Endometrial microvascular endothelial cells (primary cell): ENCODE results near the gene ELOB. TPM values are rescaled to one million over a fixed set of nuclear protein-coding genes. Genes with fewer than 3 reads are reported as not detected.

Source experiments
- in situ Hi-C: cut with HindIII; loops from 2 replicates; pipeline ENCODE4 v1.10.0; 2017; ENCODE audit warnings: low sequenced_read_pairs, low pct_unique_long_range_greater_than_20kb; ENCODE audit errors: inconsistent ontology term
- total RNA-seq: library from RNA; depleted of rRNA; stranded (reverse); fragments of >200 nt; gene quantifications from one replicate; pipeline ENCODE4 v1.2.3, GENCODE V29; 2015; ENCODE audit errors: inconsistent ontology term

The ELOB gene
- total RNA-seq, 1 donor from 2014 or later, result 108 TPM

GRCh38 chr16:2756288-2757015 is 20.6 kb downstream of the ELOB start:
- in situ Hi-C loops, result no loop called here

GRCh38 chr16:2755158-2755557 is 21.9 kb downstream of the ELOB start:
- in situ Hi-C loops, result no loop called here

GRCh38 chr16:2753733-2754020 is 23.4 kb downstream of the ELOB start:
- in situ Hi-C loops, result no loop called here

- in situ Hi-C loops, result no loop called here
These were observed 24.0 kb downstream of the ELOB start for GRCh38 chr16:2752850-2753732.

GRCh38 chr16:2752035-2752849 is 24.8 kb downstream of the ELOB start, which contains the start of gene SRRM2:
SRRM2 (plus strand) TSS chr16:2752638; CDS start chr16:2756365, 3,727 bp downstream.
- in situ Hi-C loops, result no loop called here

DNA sequence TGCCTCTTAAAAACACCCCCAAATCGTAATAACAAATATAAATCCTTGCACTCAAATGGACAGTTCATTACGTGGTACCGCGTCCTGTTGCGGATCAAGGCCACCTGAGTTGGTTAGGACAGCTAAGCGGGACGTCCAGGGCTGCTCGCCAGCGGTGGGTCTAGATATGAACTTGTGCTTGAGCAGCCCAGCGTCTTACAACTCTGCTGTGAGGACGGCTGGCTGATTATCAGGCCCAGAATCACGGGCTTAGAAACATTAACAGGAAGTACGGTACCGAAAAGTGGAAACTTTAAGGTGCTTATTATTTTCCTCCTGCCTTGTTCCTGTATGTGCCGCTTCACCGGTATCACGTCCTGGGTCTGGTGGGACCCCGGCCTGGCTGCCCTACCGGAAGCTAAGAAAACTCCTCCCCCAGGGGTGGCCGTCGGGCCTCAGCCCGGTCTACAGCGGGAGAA is 25.5 kb downstream of the ELOB start:
- in situ Hi-C loops, result no loop called here

DNA sequence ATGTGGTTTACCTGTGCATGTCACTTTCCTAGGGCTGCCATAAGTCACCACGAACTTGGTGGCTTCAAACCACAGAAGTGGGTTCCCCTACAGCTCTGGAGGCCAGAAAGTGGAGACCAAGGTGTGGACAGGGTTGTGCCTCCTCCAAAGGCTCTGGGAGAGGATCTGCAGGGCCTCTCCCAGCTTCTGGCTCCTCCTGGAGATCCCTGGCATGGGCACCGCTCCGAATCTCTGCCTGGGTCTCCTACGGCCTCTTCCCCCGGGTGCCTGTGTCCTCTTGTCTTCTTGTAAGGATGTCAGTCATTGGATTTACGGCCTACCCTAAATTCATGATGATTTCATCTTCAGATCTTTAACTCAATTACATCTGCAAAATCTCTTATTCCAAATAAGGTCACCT is 27.1 kb downstream of the ELOB start:
- in situ Hi-C loops, result no loop called here

- in situ Hi-C loops, result no loop called here
These were observed 27.6 kb downstream of the ELOB start for GRCh38 chr16:2749476-2749875.

GRCh38 chr16:2748757-2749455 is 28.2 kb downstream of the ELOB start:
- in situ Hi-C loops, result no loop called here

DNA sequence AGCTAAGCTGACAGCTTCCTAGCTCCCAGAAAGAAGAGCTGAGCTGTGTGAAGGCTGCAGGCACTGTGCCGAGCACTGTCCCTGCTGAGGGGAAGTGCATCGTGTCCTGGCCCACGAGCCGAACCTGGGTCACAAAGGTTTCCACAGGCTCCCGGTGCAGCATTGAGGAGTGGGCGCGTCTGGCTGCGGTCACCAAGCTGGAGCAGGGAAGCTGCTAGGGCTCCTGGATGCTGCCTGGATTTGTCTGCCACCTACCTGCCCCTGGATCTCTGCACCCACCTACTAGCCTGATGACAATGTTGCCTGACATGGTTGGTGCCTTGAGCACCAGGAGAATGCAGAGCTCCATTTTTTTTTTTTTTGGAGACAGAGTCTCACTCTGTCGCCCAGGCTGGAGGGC is 31.1 kb downstream of the ELOB start:
- in situ Hi-C loops, result no loop called here

GRCh38 chr16:2745116-2745890 is 31.8 kb downstream of the ELOB start:
- in situ Hi-C loops, result no loop called here

DNA sequence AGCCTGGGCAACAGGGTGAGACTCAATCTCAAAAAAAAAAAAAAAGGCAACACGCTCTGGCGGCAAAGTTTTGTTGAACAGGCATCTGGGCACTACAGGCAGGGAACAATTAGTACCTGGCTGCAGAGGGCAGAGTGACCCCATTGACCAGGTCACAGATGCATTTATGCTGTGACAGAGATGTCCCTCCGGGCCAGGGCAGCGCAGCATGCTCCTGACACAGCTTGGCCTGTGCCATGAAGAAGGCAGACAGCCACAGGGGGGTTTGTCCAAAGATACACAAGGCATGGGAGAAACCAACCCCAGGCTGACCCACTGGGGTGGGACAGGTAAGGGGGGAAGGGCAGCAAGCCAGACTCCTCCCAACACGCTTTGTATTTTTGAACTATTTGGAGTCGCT is 32.4 kb downstream of the ELOB start:
- in situ Hi-C loops, result no loop called here

DNA sequence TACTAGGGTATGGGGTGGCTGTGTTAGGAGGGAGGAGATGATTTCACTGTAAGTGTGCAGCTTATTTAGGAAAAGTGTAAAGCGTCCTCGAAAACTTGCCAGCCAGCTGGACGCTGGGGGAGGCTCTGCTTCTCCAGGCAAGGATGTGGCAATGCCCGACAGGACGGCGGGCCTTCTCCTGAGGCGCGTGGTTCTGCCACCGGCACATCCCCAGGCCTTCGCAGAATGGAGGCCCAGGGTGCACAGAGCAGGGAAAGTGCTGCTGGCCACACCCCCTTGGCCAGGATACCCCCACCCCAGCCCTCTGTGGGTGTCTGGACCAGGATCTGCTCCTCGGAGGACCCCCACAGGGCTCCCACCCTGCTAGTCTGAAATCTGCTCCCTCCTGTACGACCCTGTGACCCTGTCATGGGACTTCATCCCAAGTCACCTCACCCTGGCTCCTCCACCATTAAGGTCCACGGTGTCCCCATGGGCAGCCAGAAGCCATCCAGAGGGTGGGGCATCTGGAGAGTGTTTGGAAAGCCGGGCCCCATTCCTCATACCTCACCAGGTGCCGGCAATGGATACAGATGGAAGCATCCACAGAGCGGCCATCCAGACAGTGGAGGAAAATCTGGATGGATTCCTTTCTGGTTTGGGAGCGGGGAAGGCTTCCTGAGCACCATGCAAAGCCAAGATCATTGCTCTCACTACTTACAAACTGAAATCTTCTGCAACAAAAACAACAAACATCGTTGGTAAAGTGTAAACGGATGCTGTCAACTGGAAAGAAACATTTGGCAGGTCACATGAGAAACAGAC is 33.9 kb downstream of the ELOB start:
- in situ Hi-C loops, result no loop called here

DNA sequence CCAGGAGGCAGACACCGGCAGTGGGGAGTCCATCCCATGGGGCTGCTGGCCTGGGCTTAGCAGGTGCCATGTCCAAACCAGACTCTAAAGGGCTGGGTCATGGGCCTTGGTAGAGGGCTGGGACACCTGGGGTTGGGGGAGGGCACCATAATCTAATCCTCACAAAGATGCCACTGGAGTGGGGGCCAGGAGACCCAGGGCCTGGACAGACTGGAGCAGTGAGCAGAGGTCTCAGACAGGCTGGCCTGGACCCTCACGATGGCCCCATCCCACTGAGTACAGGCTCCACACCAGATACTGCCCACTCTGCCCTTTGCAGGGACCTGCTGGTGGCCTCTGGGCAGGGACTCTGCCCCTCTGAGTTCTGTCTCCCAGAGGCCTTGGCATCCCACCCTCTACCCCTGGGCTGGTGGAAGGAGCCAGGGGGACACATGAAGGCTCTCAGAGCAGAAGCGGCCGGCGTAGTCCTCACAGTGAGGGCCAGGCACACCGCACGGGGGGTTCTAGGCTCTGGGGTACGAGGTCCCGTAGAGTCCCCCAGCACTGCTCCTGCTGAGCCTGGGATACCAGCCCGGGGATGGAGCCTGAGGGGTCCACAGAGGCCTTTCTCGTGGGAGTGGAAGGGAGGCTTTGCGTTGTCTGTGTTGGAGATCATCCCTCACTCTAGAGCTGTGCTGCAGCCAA is 34.6 kb downstream of the ELOB start:
- in situ Hi-C loops, result no loop called here

- in situ Hi-C loops, result no loop called here
These were observed 35.9 kb downstream of the ELOB start for GRCh38 chr16:2741168-2741567.

DNA sequence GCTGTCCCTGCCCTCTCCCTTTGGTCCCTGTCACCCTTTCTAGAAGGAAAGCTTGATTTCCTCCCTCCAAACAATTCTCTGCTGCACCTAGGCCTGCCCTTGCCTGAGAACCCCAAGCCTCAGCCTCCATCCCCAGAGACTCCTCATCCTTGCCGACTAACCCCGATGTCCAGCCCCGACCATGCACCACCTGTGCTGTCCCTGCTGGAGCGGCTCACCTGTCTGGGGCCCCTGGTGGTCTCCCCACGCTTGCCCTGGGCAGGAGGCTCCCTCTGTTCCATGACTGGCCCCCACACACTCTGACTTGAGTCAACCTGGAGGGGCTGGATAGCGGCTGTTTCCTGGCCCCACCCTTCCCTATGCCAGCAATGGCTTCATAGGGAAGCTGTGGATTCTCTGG is 36.6 kb downstream of the ELOB start:
- in situ Hi-C loops, result no loop called here
